Inferior parietal cortex (tissue), 1 donor: ENCODE measurements around the gene RPL3.

Experiments
- DNase-seq: peaks from one replicate; pipeline ENCODE4 v3.0.0-alpha.2; 2016; ENCODE audit errors: extremely low spot score

Gene RPL3

GRCh38 chr22:39299829-39300178 is 19.6 kb downstream of the RPL3 start:
- DNase-seq, result no peak

- DNase-seq, result no peak
These were observed 21.0 kb downstream of the RPL3 start for GRCh38 chr22:39298241-39298987.

GRCh38 chr22:39297490-39298240 is 21.8 kb downstream of the RPL3 start:
- no peak for DNase-seq

- DNase-seq, result no peak
These were observed 22.4 kb downstream of the RPL3 start for GRCh38 chr22:39296981-39297489.

- DNase-seq, result no peak
These were observed 22.9 kb downstream of the RPL3 start for GRCh38 chr22:39296535-39296934.

DNA sequence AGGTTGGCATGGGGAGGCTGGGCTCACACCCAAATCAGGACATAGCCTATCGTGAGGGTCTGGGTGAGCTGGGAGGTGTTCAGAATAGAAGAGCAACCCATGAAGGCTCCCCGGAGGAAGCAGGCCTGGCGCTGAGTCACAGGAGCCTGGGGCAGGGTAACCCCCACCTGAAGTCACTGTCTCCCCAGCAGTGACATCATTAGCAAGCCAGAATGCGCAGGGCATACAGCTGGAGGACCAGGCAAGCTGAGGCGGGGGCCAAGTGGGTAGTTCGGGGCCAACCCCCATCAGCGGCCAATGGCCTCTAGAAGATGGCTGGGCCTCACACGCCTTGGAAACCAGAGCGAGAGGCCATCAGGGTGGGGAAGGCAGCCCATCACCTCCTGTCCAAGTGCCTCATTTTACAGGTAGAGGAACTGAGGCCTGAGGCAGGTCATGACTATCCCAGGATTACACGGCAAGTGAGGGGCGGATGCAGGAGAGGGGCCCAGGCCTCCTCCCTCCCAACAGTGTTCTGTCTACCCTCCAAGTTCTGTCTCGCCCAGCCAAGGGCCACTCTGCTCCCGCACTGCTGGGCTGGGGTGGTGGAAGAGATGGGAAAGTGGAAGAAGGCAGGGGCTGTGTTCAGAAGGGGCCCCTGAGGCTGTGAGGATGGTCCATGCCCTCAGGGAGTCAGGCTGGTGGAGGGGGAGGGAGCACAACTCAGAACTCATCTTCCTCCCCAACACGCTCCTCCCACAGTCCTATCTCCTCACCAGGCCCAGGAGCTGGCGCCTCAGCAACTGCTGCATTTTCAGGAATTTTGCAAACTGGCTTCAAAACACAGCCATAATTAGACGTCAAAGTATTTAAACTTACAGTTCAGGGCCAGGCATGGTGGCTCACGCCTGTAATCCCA is 24.6 kb downstream of the RPL3 start:
- DNase-seq, result no peak

GRCh38 chr22:39293766-39294368 is 25.6 kb downstream of the RPL3 start:
- DNase-seq, result no peak

- DNase-seq, result no peak
These were observed 26.8 kb downstream of the RPL3 start for GRCh38 chr22:39292561-39293074.

GRCh38 chr22:39292031-39292462 is 27.4 kb downstream of the RPL3 start:
- no peak for DNase-seq

- DNase-seq, result no peak
These were observed 27.9 kb downstream of the RPL3 start for GRCh38 chr22:39291523-39291922.

GRCh38 chr22:39290724-39291161 is 28.7 kb downstream of the RPL3 start:
- no peak for DNase-seq

DNA sequence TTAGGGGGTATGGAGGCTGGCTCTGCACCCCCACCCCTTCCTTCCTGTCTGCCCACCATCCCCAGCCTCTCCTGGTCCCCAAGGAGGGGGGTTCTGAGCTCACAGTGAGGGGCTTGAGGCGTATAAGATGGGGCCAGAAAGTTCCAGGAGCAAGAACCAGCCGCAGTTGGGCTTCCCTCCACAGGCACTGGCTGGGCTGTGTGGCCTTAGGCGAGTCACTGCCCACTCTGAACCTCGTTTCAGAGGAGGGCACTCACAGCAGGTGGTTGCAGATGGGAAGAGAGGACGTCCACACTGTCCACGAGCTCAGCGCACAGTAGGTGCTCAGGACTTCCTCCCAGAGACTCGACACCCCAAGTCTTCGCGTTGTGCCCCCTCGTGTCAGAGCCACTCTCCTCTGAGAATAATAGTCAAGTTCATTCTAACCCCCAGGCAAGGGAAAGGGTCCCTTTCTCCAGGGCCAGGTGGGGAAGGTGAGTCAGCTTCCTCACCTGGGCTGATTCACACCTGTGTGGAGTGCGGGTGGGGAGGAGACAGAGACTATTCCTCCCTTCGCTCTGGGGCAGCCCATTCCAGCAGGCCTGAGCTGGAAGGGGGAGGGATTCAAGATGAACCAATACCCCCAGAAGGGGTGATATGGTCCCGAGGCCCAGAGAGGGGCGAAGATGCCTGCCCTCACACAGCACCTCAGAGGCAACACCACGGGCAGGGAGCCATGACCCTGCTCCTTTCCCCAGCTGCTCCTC is 29.3 kb downstream of the RPL3 start:
- DNase-seq, result no peak

DNA sequence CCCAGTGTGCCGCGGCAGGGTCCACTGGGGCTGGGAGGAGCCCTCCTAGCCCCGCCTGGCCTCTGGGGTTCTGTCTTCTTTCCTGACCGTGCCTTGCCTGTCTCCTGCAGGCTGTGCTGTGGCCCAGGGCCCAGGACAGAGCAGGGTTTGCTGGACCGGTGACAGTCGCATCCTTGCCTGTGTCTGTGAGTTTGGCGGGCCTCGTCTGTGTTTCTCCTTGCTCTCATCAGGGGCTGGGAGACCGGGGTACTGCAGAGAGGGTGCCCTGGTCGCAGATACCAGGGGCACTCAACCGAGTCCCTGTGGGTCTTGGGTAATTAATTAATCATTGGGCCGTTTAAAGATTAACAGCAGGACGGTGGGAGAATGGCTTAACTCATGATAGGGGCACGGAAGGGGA is 29.9 kb downstream of the RPL3 start:
- no peak for DNase-seq

GRCh38 chr22:39288135-39288898 is 31.1 kb downstream of the RPL3 start:
- DNase-seq, result no peak

GRCh38 chr22:39287076-39287725 is 32.2 kb downstream of the RPL3 start:
- peak; percentile 29 for DNase-seq

- DNase-seq, result no peak
These were observed 34.4 kb downstream of the RPL3 start for GRCh38 chr22:39284983-39285382.

GRCh38 chr22:39284142-39284980 is 35.1 kb downstream of the RPL3 start:
- DNase-seq, result no peak
